Hippocampal formation (tissue), 2 donors: Measurements from ENCODE around the gene HSPA12B.
"Not testable (repeated sequence)": the region's sequence is repeated elsewhere in the genome, so short reads cannot be mapped to it uniquely, and the experiment has no call there.

ENCODE experiments used
- DNase-seq, 2 donors: peaks; one replicate each; lab custom pipeline; 2025; lab: John Stamatoyannopoulos, UW

The HSPA12B gene

GRCh38 chr20:3787324-3788014 lies 55.0 kb downstream of the HSPA12B start:
- no peak for DNase-seq

- no peak for DNase-seq
Observed at GRCh38 chr20:3788685-3789155, 56.2 kb downstream of the HSPA12B start.

DNA sequence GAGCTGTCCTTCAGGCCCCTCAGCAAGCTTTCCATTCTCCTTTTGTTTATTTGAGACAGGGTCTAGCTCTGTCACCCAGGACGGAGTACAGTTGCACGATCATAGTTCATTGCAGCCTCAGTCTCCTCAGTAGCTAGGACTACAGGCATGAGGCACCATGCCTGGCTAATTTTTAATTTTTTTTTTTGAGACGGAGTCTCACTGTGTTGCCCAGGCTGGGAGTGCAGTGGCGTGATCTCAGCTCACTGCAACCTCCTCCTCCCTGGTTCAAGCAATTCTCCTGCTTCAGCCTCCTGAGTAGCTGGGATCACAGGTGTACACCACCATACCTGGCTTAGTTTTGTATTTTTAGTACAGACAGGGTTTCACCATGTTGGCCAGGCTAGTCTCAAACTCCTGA lies 56.7 kb downstream of the HSPA12B start:
- DNase-seq = not testable (repeated sequence)

DNA sequence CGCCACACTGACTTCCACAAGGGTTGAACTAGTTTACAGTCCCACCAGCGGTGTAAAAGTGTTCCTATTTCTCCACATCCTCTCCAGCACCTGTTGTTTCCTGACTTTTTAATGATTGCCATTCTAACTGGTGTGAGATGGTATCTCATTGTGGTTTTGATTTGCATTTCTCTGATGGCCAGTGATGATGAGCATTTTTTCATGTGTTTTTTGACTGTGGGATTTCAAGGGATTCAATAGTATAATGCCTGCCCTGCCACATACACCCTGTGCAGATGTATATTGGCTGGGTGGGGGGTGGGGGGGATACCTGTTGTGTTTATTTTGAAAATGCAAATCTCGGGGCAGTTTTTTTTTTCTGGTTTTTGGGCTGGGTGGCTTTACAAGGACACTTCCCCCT lies 61.7 kb downstream of the HSPA12B start:
- not testable (repeated sequence) for DNase-seq

DNA sequence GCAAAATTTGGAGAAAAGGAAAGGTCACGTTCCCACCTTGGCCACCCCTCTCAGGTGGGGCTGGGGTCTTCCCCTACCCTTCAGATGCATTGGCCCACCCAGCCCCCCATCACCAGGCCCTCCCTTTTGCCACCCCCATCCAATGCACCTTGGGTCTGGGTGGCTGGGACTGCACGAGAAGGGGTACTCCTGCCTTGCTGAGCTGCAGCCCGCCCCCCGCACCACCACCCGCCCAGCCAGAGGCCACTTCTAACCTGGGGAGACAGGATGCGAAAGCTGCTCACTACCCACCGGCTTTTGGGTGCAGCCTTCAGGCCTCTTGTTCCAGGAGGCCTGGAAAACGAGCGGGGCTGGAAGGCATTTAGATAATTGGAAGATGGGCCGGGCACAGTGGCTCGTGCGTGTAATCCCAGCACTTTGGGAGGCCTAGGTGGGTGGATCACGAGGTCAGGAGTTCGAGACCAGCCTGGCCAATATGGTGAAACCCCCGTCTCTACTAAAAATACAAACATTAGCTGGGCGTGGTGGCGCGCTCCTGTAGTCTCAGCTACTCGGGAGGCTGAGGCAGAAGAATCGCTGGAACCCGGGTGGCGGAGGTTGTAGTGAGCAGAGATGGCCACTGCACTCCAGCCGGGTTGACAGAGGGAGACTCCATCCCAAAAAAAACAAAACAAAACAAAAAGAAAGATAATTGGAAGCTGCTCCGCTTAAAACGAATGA lies 62.4 kb downstream of the HSPA12B start:
- no peak for DNase-seq

DNA sequence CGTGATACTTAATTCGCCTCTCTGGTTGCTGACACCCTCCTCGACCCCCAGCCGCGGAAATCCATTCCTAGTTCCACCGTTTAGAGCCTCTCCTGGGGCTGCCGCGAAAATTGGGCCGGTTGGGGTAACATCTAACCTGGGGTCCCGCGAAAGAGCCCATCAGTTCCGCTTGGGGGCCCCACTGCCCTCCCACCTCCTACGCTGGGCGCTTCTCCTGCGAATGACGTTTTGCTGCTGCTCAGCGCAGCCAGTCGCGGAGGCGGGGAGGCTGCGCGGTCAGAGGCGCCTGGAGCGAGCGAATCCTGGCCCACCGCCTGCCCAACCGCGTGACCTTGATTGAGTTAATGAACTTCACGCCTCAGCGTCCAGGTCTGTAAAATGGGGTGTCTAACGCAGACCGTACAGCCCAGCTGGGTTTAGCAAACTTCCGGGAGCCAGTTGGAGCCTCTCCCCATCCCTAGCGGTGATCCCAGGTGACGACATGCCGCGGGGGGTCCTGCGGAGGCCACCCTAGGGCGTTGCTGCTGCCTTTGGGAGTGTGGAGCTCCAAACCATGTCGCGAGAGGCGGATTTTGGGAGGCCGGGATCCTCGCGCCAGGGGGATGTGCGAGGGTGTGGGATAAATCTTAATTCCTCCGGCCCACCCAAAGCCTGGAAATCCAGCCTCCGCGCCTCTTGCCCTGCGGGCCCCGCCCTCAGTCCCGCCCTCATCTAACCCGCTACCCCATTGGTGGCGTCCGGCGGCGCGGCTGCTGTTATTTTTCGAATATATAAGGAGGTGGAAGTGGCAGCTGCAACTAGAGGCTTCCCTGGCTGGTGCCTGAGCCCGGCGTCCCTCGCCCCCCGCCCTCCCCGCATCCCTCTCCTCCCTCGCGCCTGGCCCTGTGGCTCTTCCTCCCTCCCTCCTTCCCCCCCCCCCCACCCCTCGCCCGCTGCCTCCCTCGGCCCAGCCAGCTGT lies 63.3 kb downstream of the HSPA12B start, which contains the start of gene CDC25B:
TSS of gene CDC25B (plus strand) at position 800 of the 958 bp plus-strand sequence. CDS start 222 bp downstream, outside the sequence.
- peak; percentile 93 to 94 for DNase-seq

DNA sequence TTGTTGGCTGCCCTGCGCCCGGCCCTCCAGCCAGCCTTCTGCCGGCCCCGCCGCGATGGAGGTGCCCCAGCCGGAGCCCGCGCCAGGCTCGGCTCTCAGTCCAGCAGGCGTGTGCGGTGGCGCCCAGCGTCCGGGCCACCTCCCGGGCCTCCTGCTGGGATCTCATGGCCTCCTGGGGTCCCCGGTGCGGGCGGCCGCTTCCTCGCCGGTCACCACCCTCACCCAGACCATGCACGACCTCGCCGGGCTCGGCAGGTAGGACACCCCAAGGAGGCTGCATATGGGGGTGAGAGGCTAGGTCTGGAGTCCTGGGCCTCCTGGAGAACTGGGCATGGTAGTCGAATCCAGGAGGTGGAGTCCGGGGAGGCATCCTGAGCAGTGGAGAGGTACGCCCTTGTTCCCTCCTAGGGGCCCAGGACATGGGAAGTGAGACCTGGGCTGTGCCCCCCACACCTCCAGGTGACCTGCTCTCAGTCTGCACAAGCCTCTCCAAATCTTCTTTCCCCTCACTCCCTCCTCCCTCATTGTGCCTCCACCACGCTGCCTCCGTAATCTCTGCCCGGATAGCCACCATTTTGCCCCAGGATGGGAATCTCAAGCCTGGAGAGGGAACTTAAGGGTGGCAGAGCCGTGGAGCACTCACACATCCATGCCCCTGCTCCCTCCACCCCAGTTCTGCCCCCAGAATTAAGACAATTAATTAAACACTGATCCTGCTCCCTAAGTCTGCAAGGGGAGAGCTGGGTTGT lies 64.2 kb downstream of the HSPA12B start:
- DNase-seq = no peak

DNA sequence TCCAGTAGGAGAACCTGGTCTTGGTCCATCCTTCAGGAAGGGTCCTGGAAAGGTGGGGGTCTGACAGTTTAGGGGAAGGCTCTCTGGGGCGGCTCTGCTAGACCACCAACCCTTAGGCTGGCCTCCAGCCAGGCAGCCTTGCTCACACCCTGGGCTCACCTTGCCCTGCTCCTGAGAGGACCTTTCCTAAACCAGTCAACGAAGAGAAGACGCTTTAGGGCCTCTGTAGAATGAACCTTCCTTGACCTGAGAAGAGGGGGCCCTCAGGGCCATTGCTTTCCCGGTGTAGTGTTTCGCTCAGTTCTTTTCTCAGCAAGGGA lies 64.7 kb downstream of the HSPA12B start:
- DNase-seq = no peak

DNA sequence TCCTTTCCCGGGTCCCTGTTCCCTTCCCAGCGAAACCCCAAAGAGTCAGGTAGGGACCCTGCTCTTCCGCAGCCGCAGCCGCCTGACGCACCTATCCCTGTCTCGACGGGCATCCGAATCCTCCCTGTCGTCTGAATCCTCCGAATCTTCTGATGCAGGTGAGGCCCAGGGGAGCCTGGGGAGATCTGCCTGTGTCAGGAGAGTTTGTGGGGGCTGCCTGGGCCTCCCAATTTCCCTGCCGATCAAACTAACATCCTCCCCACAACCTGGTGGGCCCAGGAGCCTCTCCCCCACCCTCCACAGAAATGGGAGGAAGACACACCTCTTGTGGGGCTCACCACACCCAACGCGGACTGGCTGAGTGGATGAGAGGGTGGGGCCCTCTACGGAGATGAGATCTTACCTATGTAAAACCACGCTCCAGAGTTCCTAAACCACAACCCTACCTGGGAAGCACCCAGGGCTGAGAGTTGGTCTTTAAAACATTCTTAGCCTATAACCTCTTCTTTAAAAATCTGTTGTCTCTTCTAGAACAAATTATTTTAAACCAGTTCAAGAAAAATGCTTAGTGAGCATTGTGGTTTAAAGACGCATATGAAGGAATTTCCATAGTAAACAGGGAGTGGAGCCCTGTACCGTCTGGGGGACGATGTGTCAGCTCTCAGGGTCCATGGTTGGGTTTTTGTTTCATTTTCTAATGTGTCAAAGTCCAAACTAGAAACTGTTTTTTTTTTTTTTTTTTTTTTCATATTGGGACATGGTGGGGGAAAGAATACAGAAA lies 65.3 kb downstream of the HSPA12B start:
- DNase-seq = no peak

DNA sequence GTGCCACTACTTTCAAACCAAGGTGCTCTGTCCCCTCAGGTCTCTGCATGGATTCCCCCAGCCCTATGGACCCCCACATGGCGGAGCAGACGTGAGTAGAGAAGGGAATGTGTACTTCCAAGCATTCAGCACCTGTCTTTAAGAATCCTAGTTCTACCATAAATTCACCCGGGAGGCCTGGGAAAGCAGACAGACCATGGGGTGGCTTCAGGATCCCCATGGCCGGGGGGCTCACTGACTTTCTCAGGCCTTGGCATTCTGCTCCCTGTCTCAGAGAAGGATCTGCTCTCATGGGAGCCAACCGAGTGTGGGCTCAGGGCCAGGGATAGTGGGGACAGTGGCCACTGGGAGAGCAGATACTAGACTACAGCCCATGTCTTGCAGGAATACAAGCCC lies 65.9 kb downstream of the HSPA12B start:
- DNase-seq = peak in 1 of 2 donors; percentile 35

DNA sequence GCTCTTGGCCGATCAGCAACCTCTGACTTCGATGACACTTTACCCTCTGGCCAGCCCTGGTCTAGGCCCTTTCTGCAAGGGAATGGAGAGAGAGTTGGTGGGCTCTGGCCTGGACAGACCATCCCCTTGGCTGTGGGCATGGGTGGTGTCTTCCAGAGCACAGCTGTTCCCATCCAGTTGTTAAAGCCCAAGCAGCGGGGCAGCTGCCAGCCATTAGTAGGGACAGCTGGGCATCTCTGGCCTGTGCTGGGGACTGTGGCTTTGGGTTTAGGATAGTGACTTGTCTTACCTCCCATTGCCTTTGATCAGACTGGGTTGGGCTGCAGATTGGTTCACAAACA lies 66.4 kb downstream of the HSPA12B start:
- no peak for DNase-seq

DNA sequence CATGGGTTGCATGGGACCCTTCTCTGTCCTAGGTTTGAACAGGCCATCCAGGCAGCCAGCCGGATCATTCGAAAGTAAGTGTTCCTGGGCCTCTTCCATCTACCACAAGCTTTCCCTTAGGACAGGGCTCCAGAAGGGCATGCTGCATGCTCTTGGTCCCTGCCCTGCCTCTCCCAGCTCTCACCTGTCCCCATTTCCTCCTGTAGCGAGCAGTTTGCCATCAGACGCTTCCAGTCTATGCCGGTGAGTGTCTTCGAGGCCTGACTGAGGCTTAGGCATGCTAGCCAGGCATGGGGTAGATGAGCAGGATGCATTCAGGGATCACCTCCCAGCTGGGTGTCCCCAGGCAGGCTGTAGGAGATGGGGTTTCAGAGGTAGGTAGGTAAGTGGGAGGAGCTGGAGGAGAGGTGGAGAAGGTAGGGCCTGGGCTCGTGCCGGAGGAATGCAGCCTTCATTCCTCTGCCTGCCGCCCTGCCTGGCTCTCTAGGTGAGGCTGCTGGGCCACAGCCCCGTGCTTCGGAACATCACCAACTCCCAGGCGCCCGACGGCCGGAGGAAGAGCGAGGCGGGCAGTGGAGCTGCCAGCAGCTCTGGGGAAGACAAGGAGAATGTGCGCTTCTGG lies 67.9 kb downstream of the HSPA12B start:
- DNase-seq = no peak

- no peak for DNase-seq
Observed at GRCh38 chr20:3800878-3801260, 68.4 kb downstream of the HSPA12B start.

GRCh38 chr20:3801299-3801698 lies 68.8 kb downstream of the HSPA12B start:
- no peak for DNase-seq

DNA sequence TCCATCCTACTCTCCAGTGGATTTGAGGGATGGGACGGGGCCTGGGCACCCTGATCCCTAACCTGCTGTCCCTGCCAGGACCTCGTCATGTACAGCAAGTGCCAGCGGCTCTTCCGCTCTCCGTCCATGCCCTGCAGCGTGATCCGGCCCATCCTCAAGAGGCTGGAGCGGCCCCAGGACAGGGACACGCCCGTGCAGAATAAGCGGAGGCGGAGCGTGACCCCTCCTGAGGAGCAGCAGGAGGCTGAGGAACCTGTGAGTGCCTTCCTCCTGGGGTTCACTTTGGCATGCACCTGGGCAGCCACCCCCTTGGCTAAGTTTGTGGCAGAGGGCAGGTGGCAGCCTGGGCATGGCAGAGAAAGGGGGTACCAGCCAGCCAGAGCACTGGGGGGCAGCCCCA lies 69.4 kb downstream of the HSPA12B start:
- DNase-seq = no peak
